ENCODE measurements around the gene CYP3A4.
"Not testable (repeated sequence)": the region's sequence is repeated elsewhere in the genome, so short reads cannot be mapped to it uniquely, and the experiment has no call there.

The CYP3A4 gene

GRCh38 chr7:99784007-99784406 is at the start of gene CYP3A4:
Gene CYP3A4, minus strand, starts transcription at chr7:99784184. Its CDS starts 103 bp downstream, at chr7:99784081.
- no peak for DNase-seq (ENCODE audit: low spot score)

- DNase-seq (ENCODE audit: low spot score), result no peak
Observed at GRCh38 chr7:99833289-99833877, 49.4 kb upstream of the CYP3A4 start.

- no peak for DNase-seq (ENCODE audit: low spot score)
Observed at GRCh38 chr7:99831595-99831994, 47.6 kb upstream of the CYP3A4 start.

GRCh38 chr7:99829524-99830160 is 45.7 kb upstream of the CYP3A4 start:
- DNase-seq (ENCODE audit: low spot score), result peak; percentile 11

GRCh38 chr7:99828811-99829210 is 44.8 kb upstream of the CYP3A4 start:
- no peak for DNase-seq (ENCODE audit: low spot score)

- no peak for DNase-seq (ENCODE audit: low spot score)
Observed at GRCh38 chr7:99827040-99827778, 43.2 kb upstream of the CYP3A4 start.

- DNase-seq (ENCODE audit: low spot score), result no peak
Observed at GRCh38 chr7:99825873-99826272, 41.9 kb upstream of the CYP3A4 start.

GRCh38 chr7:99825452-99825851 is 41.5 kb upstream of the CYP3A4 start:
- no peak for DNase-seq (ENCODE audit: low spot score)

GRCh38 chr7:99824091-99824490 is 40.1 kb upstream of the CYP3A4 start:
- DNase-seq (ENCODE audit: low spot score), result no peak

- no peak for DNase-seq (ENCODE audit: low spot score)
Observed at GRCh38 chr7:99822731-99823718, 39.0 kb upstream of the CYP3A4 start.

GRCh38 chr7:99820408-99821027 is 36.5 kb upstream of the CYP3A4 start:
- DNase-seq (ENCODE audit: low spot score), result no peak

- DNase-seq (ENCODE audit: low spot score), result no peak
Observed at GRCh38 chr7:99808766-99809165, 24.8 kb upstream of the CYP3A4 start.

GRCh38 chr7:99806839-99807478 is 23.0 kb upstream of the CYP3A4 start:
- DNase-seq (ENCODE audit: low spot score), result no peak

GRCh38 chr7:99805641-99806040 is 21.7 kb upstream of the CYP3A4 start:
- DNase-seq (ENCODE audit: low spot score), result no peak

- not testable (repeated sequence) for DNase-seq (ENCODE audit: low spot score)
Observed at GRCh38 chr7:99803118-99803517, 19.1 kb upstream of the CYP3A4 start.

GRCh38 chr7:99801407-99801806 is 17.4 kb upstream of the CYP3A4 start:
- not testable (repeated sequence) for DNase-seq (ENCODE audit: low spot score)

GRCh38 chr7:99798972-99799371 is 15.0 kb upstream of the CYP3A4 start:
- DNase-seq (ENCODE audit: low spot score), result no peak

- DNase-seq (ENCODE audit: low spot score), result not testable (repeated sequence)
Observed at GRCh38 chr7:99795864-99796263, 11.9 kb upstream of the CYP3A4 start.

GRCh38 chr7:99794585-99795502 is 10.9 kb upstream of the CYP3A4 start:
- no peak for DNase-seq (ENCODE audit: low spot score)

- no peak for DNase-seq (ENCODE audit: low spot score)
Observed at GRCh38 chr7:99793443-99793842, 9.5 kb upstream of the CYP3A4 start.
